ENCODE results near the gene PLSCR3. TPM values are rescaled to one million over a fixed set of nuclear protein-coding genes. Genes with fewer than 3 reads are reported as not detected.

The PLSCR3 gene
- total RNA-seq, 1 experiment from 2014 or later, result 53.0 TPM

- TF ChIP-seq CTCF (conservative IDR thresholded peaks at IDR 0.05) (no peak), EZH2 (IDR thresholded peaks at IDR 0.05; ENCODE audit: low read depth) (no peak)
- peaks cover 4% of the 10 kb centered on the region; the same call in 1 of the 2 replicates for H3F3A ChIP-seq (ENCODE audit: insufficient read depth, low read depth)
- H2AFZ ChIP-seq, result peak overlapping the region; percentile 81
- ChIA-PET POLR2A (ENCODE audit: unreplicated experiment) (no interaction called here), CTCF (no interaction called here)
- intact Hi-C loops (cut with micrococcal nuclease; ENCODE audit: unreplicated experiment), result loop anchor here (2.0 kb wide), 1 partner anchor 153 kb away; the partner anchor contains the start of gene TNFSF13
- 0 out of 2 replicates have a peak, but pooled peaks cover 5% of the 10 kb centered on the region for H3K79me2 ChIP-seq (ENCODE audit: low read depth)
- no peaks in the 10 kb centered on the region for H3K9me2 ChIP-seq (ENCODE audit: insufficient read depth)
- H3K4me1 ChIP-seq (replicated peaks; ENCODE audit: insufficient read depth), result peaks cover 9% of the 10 kb centered on the region
- BruUV-seq (replicated peaks), result no TSS peak
- H3K36me3 ChIP-seq (ENCODE audit: low read depth), result no peaks in the 10 kb centered on the region
- peak overlapping the region; percentile 62; the same call in 1 of the 2 replicates for H3K4me3 ChIP-seq
- no peak overlapping the region for H3K27ac ChIP-seq
- no peaks in the 10 kb centered on the region for H3K27me3 ChIP-seq (ENCODE audit: insufficient read depth, low read depth)
- H4K20me1 ChIP-seq (ENCODE audit: insufficient read depth), result no peaks in the 10 kb centered on the region
- no peak for DNase-seq
- peak overlapping the region; percentile 79 for H3K4me2 ChIP-seq
- no peaks in the 10 kb centered on the region for H3K9me3 ChIP-seq (ENCODE audit: insufficient read depth, low read depth)
Observed at GRCh38 chr17:7405350-7406234, 11.3 kb upstream of the PLSCR3 start.

GRCh38 chr17:7404737-7405349, 10.5 kb upstream of the PLSCR3 start:
- peak overlapping the region; percentile 79 for H3K4me2 ChIP-seq
- POLR2A ChIA-PET (ENCODE audit: unreplicated experiment), result interaction anchor here (0.6 to 2.1 kb wide), 10 partner anchors 11 to 302 kb away, joined by 3 to 34 read pairs (median 4); partner anchors contain the start of genes PLSCR3 and TMEM102
- H3K9me2 ChIP-seq (ENCODE audit: insufficient read depth), result no peaks in the 10 kb centered on the region
- no peak overlapping the region for H3K27ac ChIP-seq
- TF ChIP-seq CTCF (conservative IDR thresholded peaks at IDR 0.05) (no peak), EZH2 (IDR thresholded peaks at IDR 0.05; ENCODE audit: low read depth) (no peak)
- CTCF ChIA-PET, result interaction anchor here (0.6 to 1.3 kb wide), 6 partner anchors 31 to 357 kb away, joined by 3 to 19 read pairs (median 6); partner anchors contain the start of gene TMEM102
- intact Hi-C loops (cut with micrococcal nuclease; ENCODE audit: unreplicated experiment), result loop anchor here (1.0 to 5.0 kb wide), 9 partner anchors 11 to 432 kb away; partner anchors contain the start of genes CLDN7, KCTD11, PLSCR3 and POLR2A
- H3F3A ChIP-seq (ENCODE audit: insufficient read depth, low read depth), result peaks cover 6% of the 10 kb centered on the region; the same call in 1 of the 2 replicates
- DNase-seq, result peak in 1 of 2 experiments; percentile 51
- H3K27me3 ChIP-seq (ENCODE audit: insufficient read depth, low read depth), result no peaks in the 10 kb centered on the region
- no peaks in the 10 kb centered on the region for H4K20me1 ChIP-seq (ENCODE audit: insufficient read depth)
- BruUV-seq (replicated peaks), result TSS peak; percentile 53
- H3K36me3 ChIP-seq (ENCODE audit: low read depth), result no peaks in the 10 kb centered on the region
- H3K79me2 ChIP-seq (ENCODE audit: low read depth), result 0 out of 2 replicates have a peak, but pooled peaks cover 5% of the 10 kb centered on the region
- peaks cover 11% of the 10 kb centered on the region for H3K4me1 ChIP-seq (replicated peaks; ENCODE audit: insufficient read depth)
- H3K4me3 ChIP-seq, result peak overlapping the region; percentile 62
- no peaks in the 10 kb centered on the region for H3K9me3 ChIP-seq (ENCODE audit: insufficient read depth, low read depth)
- peak overlapping the region; percentile 81 for H2AFZ ChIP-seq
